ENCODE results near the gene PRR12. TPM values are rescaled to one million over a fixed set of nuclear protein-coding genes. Genes with fewer than 3 reads are reported as not detected.
A peak's percentile ranks its signal among the peaks of the same experiment; 100 is the strongest.

The PRR12 gene
- total RNA-seq, 2 donors from 2014 or later, result 12.4 to 24.5 TPM

- DNase-seq (ENCODE audit: low spot score) (no peak), ATAC-seq (ENCODE audit: insufficient number of reproducible peaks, low FRiP score, low read depth) (no peak)
- Histone ChIP-seq H3K36me3 (peaks cover 4% of the 10 kb centered on the region), H3K9me3 (no peaks in the 10 kb centered on the region), H3K27me3 (replicated peaks; ENCODE audit: insufficient read depth) (no peaks in the 10 kb centered on the region), H3K27ac (peak overlapping the region; percentile 23 to 62), H3K4me1 (ENCODE audit: control insufficient read depth in 1 of 2, low read depth in 2 of 2) (peaks cover 9 to 16% of the 10 kb centered on the region in 2 donors), H3K4me3 (peak overlapping the region; percentile 77)
- TF ChIP-seq CTCF (IDR thresholded peaks at IDR 0.05), result no peak
Observed at GRCh38 chr19:49579947-49580263, 11.1 kb upstream of the PRR12 start.

GRCh38 chr19:49580264-49581006, 10.5 kb upstream of the PRR12 start, which contains the start of gene NOSIP:
Gene NOSIP, minus strand, starts transcription at chr19:49580556. Its CDS starts 19,865 bp downstream, at chr19:49560691.
- ATAC-seq (ENCODE audit: insufficient number of reproducible peaks, low FRiP score, low read depth) (peak; percentile 80), DNase-seq (ENCODE audit: low spot score) (peak; percentile 79)
- H3K9me3 ChIP-seq, result no peaks in the 10 kb centered on the region
- H3K4me1 ChIP-seq (ENCODE audit: control insufficient read depth in 1 of 2, low read depth in 2 of 2), result peaks cover 9 to 16% of the 10 kb centered on the region in 2 donors
- H3K36me3 ChIP-seq, result no peaks in the 10 kb centered on the region
- H3K27ac ChIP-seq, result peak within 1 kb of the TSS; percentile 23 to 62
- no peak for TF ChIP-seq CTCF (IDR thresholded peaks at IDR 0.05)
- peak within 1 kb of the TSS; percentile 77 for H3K4me3 ChIP-seq
- no peaks in the 10 kb centered on the region for H3K27me3 ChIP-seq (replicated peaks; ENCODE audit: insufficient read depth)

GRCh38 chr19:49581007-49581508, 9.9 kb upstream of the PRR12 start, which contains the start of gene PRRG2:
Gene PRRG2, plus strand, starts transcription at chr19:49581316. Its CDS starts 1,904 bp downstream, at chr19:49583220.
- H3K36me3 ChIP-seq, result no peaks in the 10 kb centered on the region
- H3K4me3 ChIP-seq, result peak within 1 kb of the TSS; percentile 77
- no peaks in the 10 kb centered on the region for H3K9me3 ChIP-seq
- peaks cover 9 to 16% of the 10 kb centered on the region in 2 donors for H3K4me1 ChIP-seq (ENCODE audit: control insufficient read depth in 1 of 2, low read depth in 2 of 2)
- H3K27me3 ChIP-seq (replicated peaks; ENCODE audit: insufficient read depth), result no peaks in the 10 kb centered on the region
- DNase-seq (ENCODE audit: low spot score) (no peak), ATAC-seq (ENCODE audit: insufficient number of reproducible peaks, low FRiP score, low read depth) (no peak)
- TF ChIP-seq CTCF (IDR thresholded peaks at IDR 0.05), result no peak
- peak within 1 kb of the TSS; percentile 23 to 62 for H3K27ac ChIP-seq

- H3K9me3 ChIP-seq, result no peaks in the 10 kb centered on the region
- H3K27me3 ChIP-seq (replicated peaks; ENCODE audit: insufficient read depth), result no peaks in the 10 kb centered on the region
- DNase-seq (ENCODE audit: low spot score) (no peak), ATAC-seq (ENCODE audit: insufficient number of reproducible peaks, low FRiP score, low read depth) (no peak)
- no peak for TF ChIP-seq CTCF (IDR thresholded peaks at IDR 0.05)
- peaks cover 9 to 16% of the 10 kb centered on the region in 2 donors for H3K4me1 ChIP-seq (ENCODE audit: control insufficient read depth in 1 of 2, low read depth in 2 of 2)
- H3K27ac ChIP-seq, result no peak overlapping the region
- H3K4me3 ChIP-seq, result no peak overlapping the region
- no peaks in the 10 kb centered on the region for H3K36me3 ChIP-seq
Observed at GRCh38 chr19:49583239-49583638, 7.7 kb upstream of the PRR12 start.

- Histone ChIP-seq H3K9me3 (no peaks in the 10 kb centered on the region), H3K4me1 (ENCODE audit: control insufficient read depth in 1 of 2, low read depth in 2 of 2) (peaks cover 5% of the 10 kb centered on the region in 2 donors)
- no peak for TF ChIP-seq CTCF (IDR thresholded peaks at IDR 0.05)
Observed at GRCh38 chr19:49585023-49585422, 6.0 kb upstream of the PRR12 start.

More at GRCh38 chr19:49585023-49585422, 6.0 kb upstream of the PRR12 start:
- no peak for DNase-seq (ENCODE audit: low spot score)
- Histone ChIP-seq H3K4me3 (no peak overlapping the region), H3K27ac (no peak overlapping the region), H3K36me3 (no peaks in the 10 kb centered on the region), H3K27me3 (replicated peaks; ENCODE audit: insufficient read depth) (no peaks in the 10 kb centered on the region)
- ATAC-seq (ENCODE audit: insufficient number of reproducible peaks, low FRiP score, low read depth), result no peak
